Panc1 (cell line): ENCODE data around the gene GFRA1.

Experiments used
- POLR2AphosphoS5 ChIP-seq: IDR thresholded peaks from 2 replicates; pipeline ENCODE4 v1.6.1; 2012; ENCODE audit warnings: mild to moderate bottlenecking, low read depth, low read length, moderate library complexity
- TF ChIP-seq, protein P1 (sequence below): fragments of 450-650 bp; IDR thresholded peaks from 2 replicates; pipeline ENCODE4 v1.5.1; 2017; ENCODE audit warnings: mild to moderate bottlenecking

DNA sequence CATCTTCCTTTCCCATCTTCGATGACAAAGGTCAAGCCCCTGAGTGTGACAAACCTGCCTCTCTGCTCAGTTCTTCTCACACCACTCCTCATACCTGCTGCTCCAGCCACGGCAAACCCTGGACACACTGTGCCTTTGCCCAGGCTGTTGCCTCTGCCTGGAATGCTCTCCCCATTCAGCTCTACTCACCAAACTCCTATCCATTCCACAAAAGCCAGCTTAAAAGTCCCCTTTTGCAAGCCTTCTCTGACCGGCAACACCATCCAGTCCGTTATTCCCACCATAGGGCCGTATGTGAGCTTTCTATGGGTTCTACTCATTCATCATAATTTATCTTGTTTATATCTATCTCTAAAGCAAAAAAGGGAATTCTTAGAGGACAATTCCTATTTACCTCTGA is 15.2 kb downstream of the GFRA1 start:
- TF ChIP-seq POLR2AphosphoS5, result no peak
- TF ChIP-seq, protein P1, sequence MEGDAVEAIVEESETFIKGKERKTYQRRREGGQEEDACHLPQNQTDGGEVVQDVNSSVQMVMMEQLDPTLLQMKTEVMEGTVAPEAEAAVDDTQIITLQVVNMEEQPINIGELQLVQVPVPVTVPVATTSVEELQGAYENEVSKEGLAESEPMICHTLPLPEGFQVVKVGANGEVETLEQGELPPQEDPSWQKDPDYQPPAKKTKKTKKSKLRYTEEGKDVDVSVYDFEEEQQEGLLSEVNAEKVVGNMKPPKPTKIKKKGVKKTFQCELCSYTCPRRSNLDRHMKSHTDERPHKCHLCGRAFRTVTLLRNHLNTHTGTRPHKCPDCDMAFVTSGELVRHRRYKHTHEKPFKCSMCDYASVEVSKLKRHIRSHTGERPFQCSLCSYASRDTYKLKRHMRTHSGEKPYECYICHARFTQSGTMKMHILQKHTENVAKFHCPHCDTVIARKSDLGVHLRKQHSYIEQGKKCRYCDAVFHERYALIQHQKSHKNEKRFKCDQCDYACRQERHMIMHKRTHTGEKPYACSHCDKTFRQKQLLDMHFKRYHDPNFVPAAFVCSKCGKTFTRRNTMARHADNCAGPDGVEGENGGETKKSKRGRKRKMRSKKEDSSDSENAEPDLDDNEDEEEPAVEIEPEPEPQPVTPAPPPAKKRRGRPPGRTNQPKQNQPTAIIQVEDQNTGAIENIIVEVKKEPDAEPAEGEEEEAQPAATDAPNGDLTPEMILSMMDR, result no peak
